Measurements from ENCODE around the gene IL36RN.
"Not testable (repeated sequence)": the region's sequence is repeated elsewhere in the genome, so short reads cannot be mapped to it uniquely, and the experiment has no call there.

Gene IL36RN

DNA sequence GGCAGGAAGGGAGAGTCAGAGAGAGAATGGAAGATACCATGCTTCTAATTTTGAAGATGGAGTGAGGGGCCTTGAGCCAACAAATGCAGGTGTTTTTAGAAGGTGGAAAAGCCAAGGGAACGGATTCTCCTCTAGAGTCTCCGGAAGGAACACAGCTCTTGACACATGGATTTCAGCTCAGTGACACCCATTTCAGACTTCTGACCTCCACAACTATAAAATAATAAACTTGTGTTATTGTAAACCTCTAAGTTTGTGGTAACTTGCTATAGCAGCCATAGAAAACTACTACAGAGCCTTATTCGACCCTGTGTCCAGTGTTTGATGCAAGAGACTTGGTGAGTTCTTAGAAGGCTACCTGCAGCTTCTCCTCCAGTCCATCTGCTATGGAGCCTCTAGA lies 16.6 kb downstream of the IL36RN start:
- no peak for DNase-seq

DNA sequence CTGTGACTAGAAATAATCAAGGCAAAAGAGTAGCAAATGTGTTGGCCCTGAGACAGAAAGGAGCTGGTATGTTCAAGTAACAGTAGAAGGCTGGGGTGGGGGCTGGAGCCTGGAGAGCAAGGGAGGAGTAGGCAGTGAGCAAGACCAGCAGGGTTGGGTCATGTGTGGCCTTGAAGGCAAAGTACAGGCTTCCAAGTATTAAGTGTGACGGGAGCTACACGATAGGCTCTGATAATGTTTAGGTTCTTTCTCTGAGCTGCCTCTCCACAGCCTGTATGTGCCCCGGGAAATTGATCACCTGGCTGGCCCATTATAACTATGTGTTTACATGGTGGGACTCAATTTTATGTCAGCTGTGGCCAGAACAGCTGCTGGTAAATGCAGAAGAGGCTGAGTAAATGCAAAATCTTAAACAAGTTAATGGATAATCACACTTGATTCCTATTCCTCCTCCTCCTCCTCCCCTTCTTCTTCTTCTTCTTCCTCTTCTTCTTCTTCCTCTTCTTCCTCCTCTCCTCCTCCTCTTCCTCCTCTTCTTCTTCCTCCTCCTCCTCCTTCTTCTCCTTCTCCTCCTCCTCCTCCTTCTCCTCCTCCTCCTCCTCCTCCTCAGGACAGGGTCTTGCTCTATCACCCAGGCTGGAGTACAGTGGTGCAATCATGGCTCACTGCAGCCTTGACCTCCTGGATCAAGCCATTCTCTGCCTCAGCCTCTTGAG lies 18.1 kb downstream of the IL36RN start:
- no peak for DNase-seq

DNA sequence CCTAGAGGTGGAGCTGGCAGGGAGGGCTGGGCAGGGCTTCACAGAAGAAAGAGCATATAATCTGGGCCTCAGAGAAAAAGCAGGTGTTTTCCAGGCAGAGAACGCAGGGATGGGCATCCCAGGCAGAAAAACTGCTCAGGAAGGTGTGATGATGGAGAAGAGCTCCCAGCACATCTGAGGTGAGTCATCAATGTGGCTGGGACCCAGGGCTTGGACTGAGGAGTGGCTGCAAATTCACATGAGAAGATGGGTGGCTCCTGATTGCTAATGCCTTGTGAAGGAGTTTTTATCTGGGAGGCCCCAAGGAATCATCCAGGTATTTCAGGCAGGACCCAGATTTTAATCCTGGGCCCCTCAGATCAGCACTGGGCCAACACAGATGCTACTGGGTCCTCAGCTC lies 18.9 kb downstream of the IL36RN start:
- no peak for DNase-seq

- no peak for DNase-seq
Observed at GRCh38 chr2:113078350-113078839, 19.4 kb downstream of the IL36RN start.

- DNase-seq = no peak
Observed at GRCh38 chr2:113079131-113079530, 20.1 kb downstream of the IL36RN start.

DNA sequence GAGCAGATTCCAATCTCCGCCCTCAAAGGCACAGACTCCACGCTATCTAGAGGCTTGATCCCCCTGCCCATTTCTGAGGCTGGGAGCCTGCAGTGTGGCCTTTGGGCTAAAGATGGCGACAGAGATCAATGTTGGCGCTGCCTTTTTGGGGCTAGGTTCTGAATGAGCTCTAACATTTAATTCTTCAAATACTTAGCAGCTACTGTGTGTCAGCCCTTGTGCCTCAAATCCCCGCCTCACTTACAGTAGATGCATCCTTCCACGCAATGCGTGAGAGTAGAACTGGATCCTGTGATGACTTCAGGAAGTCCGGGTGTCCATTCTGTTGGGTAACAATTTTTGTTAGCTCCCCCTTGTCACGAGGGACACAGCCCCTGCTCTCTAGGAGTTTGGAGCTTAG lies 21.1 kb downstream of the IL36RN start:
- peak; percentile 77 for DNase-seq

DNA sequence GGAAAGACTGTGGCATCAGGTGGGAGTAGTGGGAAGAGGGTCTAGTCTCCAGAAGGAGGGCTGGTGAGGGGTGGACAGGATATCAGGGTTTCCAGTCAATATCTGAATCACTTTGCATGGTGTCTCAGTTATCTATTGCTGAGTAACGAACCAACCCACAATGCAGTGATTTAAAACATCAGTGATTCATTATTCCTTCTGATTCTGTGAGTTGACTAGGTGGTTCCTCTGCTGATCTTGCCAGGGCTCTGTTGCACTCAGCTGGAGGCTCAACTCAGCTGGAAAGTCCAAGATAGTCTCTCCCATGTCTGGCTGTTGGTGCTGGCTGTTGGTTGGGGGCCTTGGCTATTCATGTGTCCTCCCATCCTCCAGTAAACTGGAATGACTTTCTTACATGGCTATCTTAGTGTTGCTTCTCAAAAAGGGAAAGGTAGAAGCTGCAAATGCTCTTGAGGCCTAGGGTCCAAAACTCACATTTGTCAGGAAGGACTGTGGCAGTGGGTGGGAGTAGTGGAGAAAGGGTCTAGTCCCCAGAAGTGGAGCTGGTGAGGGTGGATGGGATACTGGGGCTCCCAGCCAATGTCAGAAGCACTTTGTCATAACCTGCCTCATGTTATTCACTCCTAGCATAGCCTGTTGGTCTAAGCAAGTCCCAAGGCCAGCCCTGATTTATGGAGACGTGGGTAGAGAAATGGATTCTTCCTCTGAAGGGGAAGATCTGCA lies 22.7 kb downstream of the IL36RN start:
- DNase-seq = no peak

DNA sequence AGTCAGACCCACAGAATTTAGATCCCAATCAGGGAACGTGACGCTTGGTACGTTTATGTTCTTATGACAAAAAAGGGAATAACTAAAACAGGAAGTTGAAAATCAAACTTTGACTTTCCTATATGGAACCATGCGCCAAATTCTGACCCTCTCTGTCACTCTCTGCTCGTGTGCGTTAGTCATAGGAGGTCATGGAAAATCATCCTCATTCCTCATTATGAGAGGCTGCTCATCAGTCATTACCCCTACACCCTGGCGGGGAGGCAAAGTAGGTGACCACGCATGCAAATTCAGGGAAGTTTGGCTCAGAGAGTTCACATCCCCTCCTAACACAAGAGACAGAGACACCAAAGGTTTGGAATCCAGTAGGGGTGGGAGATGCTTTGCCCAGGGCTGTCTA lies 24.3 kb downstream of the IL36RN start:
- peak; percentile 4 for DNase-seq

- DNase-seq = peak; percentile 52
Observed at GRCh38 chr2:113084249-113085000, 25.4 kb downstream of the IL36RN start.

GRCh38 chr2:113085542-113085941 lies 26.5 kb downstream of the IL36RN start:
- no peak for DNase-seq

GRCh38 chr2:113088213-113088992 lies 29.4 kb downstream of the IL36RN start:
- no peak for DNase-seq

GRCh38 chr2:113089916-113090315 lies 30.9 kb downstream of the IL36RN start:
- no peak for DNase-seq

- no peak for DNase-seq
Observed at GRCh38 chr2:113091231-113091896, 32.4 kb downstream of the IL36RN start.

DNA sequence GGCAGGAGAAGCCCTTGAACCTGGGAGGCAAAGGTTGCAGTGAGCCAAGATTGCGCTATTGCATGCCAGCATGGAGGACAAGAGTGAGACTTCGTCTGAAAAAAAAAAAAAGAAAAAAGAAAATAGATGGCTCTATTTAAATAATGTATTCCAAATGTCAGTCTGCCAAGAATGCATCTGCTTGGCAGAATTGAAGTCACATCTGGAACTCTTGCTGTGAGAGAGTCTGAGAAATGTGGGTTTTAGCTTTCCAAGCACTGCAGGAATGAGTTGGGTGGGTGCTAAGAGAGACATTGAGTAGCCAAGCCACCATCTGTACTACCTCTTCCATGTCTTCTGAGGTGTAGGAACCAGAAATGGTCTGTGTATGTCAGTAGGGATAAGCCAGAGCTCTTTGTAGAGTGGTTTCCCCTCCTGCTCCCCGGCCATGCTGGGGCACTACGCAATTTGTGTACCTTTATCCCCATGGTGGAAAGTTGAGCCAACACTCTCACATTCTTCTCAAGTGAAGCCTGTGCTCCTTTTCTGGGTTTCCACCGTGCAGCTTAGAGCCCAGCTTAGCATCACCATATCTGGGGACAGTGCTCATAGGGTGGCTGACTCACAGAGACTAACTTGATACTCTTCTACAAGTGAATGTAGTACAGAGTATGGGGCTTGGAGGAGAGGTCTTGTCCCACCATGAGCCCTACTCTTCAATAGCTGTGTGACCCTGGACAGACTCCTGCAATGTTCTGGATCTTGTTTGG lies 34.0 kb downstream of the IL36RN start:
- DNase-seq = no peak

DNA sequence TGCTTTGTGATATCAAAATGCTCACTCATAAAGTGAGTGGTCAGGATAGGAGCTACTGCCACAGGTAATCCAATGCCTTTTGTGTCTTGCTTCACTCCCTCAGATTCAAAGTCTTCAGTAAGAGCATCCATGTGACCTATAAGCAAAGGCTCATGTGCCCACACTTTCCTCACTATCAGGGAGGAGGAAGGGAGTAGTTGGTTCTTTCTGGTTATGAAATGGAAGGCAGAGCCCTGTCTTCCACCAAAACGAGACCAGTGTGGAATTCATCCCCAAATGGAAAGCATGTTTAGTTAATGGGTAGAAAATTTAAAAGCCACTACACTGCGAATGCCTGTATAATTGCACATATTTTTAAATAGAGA lies 34.6 kb downstream of the IL36RN start:
- DNase-seq = no peak

GRCh38 chr2:113096306-113096705 lies 37.3 kb downstream of the IL36RN start:
- DNase-seq = not testable (repeated sequence)

DNA sequence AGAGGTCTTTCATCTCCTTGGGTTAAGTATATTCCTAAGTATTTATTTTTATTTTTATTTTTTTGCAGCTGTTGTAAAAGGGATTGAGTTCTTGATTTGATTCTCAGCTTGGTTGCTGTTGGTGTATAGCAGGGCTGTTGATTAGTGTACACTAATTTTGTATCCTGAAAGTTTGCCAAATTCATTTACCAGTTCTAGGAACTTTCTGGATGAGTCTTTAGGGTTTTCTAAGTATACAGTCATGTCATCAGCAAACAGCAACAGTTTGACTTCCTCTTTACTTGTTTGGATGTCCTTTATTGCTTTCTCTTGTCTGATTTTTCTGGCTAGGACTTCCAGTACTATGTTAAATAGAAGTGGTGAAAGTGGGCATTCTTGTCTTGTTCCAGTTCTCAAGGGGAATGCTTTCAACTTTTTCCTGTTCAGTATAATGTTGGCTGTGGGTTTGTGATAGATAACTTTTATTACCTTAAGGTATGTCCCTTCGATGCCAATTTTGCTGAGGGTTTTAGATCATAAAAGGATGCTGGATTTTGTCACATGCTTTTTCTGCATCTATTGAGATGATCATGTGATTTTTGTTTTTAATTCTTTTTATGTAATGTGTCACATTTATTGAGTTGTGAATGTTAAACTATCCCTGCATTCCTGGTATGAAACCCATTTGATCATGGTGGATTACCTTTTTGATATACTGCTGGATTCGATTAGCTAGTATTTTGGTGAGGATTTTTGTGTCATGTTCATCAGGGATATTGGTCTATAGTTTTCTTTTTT lies 38.0 kb downstream of the IL36RN start:
- peak; percentile 56 for DNase-seq

DNA sequence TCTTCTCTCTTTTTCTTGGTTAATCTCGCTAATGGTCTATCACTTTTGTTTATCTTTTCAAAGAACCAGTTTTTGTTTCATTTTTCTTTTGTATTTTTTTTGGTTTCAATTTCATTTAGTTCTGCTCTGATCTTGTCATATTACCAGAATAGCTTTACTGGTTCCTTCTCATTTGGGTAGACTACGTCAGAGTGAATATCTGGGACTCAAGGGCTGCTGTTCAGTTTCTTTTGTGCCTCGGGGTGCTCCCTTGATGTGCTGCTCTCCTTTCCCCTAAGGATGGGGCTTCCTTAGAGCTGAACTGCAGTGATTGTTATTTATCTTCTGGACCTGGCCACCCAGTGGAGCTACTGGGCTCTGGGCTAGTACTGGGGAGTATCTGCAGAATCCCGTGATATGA lies 39.0 kb downstream of the IL36RN start:
- DNase-seq = peak; percentile 50

- no peak for DNase-seq
Observed at GRCh38 chr2:113098532-113098931, 39.5 kb downstream of the IL36RN start.

- no peak for DNase-seq
Observed at GRCh38 chr2:113102133-113102532, 43.1 kb downstream of the IL36RN start.

GRCh38 chr2:113103277-113103676 lies 44.3 kb downstream of the IL36RN start:
- DNase-seq = no peak
